ENCODE data around the gene SPATA18.

Gene SPATA18

DNA sequence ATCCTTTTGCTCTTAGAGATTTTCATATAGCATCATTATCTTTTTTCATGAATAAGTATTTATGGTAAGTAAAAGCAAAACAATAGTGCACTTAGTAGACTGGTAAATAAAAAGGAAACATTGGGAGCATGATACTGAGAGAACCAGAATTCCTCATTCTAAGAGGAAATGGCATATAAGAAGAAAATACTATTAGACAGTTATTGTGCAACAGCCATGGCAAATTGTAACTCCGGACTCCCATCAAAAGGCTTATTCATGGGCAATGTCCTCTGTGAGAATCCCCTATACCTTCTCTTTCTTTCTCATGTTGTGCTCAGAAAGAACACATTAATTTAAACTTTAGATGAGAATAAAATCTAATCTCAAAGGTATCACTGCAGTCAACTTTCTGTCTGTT is 42.4 kb downstream of the SPATA18 start:
- Histone ChIP-seq H3K9ac (ENCODE audit: low read depth, low read length) (no peak overlapping the region), H3K27ac (ENCODE audit: low read length) (no peak overlapping the region), H3K9me3 (ENCODE audit: insufficient read depth, low read depth, low read length) (no peaks in the 10 kb centered on the region), H3K4me3 (ENCODE audit: low read length) (no peak overlapping the region), H3K4me1 (ENCODE audit: insufficient read depth, low read length) (no peaks in the 10 kb centered on the region), H3K27me3 (ENCODE audit: insufficient read depth, low read length) (no peaks in the 10 kb centered on the region), H3K36me3 (ENCODE audit: insufficient read depth, low read depth, low read length) (no peaks in the 10 kb centered on the region)

DNA sequence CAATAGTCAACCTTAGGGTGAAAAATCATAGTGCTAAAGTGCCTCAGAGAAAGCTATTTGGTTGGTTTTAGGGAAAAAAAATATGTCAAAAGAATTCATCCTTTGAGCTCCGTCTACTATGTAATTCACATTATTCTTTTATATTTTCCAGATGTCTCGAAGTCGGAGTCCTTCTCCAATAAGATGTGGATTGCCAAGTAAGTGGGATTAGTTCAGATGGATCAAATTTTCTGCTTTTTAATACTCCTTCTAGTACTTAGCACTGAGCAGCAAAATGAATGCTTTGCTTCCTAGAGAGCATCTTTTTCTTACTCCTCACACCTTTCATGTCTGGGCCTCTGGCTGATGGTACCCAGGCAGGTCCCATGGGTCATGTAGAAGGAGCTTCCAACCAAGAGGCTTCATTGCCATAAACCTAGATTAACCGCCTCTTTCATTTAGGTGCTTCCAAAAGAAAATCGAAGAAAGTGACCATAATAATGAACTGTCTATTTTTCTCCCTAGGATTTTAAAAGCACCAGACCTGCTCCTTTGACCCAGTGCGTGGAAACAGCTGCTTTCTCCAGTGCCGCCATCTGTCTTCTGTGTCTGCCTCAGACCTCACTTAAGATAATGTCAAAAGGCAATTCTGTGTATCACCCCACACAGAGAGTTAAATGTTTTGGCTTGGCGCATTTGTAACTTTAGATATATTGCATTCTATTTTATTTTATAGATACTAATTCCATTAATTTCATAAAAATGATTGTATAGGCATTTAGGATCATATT is 43.5 kb downstream of the SPATA18 start:
- Histone ChIP-seq H3K4me1 (ENCODE audit: insufficient read depth, low read length) (no peaks in the 10 kb centered on the region), H3K9me3 (ENCODE audit: insufficient read depth, low read depth, low read length) (no peaks in the 10 kb centered on the region), H3K9ac (ENCODE audit: low read depth, low read length) (no peak overlapping the region), H3K4me3 (ENCODE audit: low read length) (no peak overlapping the region), H3K27me3 (ENCODE audit: insufficient read depth, low read length) (no peaks in the 10 kb centered on the region), H3K27ac (ENCODE audit: low read length) (no peak overlapping the region), H3K36me3 (ENCODE audit: insufficient read depth, low read depth, low read length) (no peaks in the 10 kb centered on the region)

DNA sequence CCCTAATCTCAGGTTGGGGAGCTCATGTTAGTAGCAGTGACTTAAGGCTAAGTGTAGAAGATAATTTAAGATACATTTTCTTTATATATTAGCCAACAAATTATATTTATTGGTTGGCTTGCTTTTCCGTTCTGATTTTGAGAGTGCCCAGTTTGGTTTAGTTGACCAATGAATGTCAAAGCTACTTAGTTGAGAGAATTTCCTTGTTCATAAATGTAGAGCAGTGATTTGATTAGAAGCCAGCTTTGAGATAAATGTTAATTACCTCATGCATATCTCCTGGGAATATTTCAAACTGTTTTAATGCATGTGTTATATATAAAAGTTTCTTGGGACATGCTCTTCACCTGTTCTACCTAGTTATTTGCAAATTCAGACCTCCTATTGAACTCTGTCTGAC is 44.3 kb downstream of the SPATA18 start:
- Histone ChIP-seq H3K4me3 (ENCODE audit: low read length) (no peak overlapping the region), H3K4me1 (ENCODE audit: insufficient read depth, low read length) (no peaks in the 10 kb centered on the region), H3K36me3 (ENCODE audit: insufficient read depth, low read depth, low read length) (no peaks in the 10 kb centered on the region), H3K27ac (ENCODE audit: low read length) (no peak overlapping the region), H3K9ac (ENCODE audit: low read depth, low read length) (no peak overlapping the region), H3K9me3 (ENCODE audit: insufficient read depth, low read depth, low read length) (no peaks in the 10 kb centered on the region), H3K27me3 (ENCODE audit: insufficient read depth, low read length) (no peaks in the 10 kb centered on the region)

DNA sequence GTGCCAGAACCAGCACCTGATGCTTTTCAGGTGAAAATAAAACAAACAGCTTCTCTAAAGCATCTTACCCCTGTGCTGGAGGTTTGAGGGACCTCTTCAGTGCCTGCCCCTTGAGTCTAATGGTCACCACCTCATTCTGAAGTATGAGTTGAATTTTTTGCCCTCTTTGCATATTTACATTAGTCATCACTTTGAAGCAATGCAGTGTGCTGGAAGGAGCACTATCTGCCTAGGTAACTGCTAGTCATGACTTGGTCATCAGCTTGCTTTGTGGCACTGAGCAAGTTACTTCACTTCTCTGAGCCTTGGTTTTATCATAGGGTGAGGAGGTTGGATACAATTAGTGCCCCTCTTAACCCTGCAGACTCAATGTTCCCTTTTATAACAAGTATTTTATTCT is 44.9 kb downstream of the SPATA18 start:
- H3K36me3 ChIP-seq (ENCODE audit: insufficient read depth, low read depth, low read length): no peaks in the 10 kb centered on the region
- H3K4me1 ChIP-seq (ENCODE audit: insufficient read depth, low read length): no peaks in the 10 kb centered on the region
- H3K27ac ChIP-seq (ENCODE audit: low read length): no peak overlapping the region
- no peaks in the 10 kb centered on the region for H3K27me3 ChIP-seq (ENCODE audit: insufficient read depth, low read length)
- no peaks in the 10 kb centered on the region for H3K9me3 ChIP-seq (ENCODE audit: insufficient read depth, low read depth, low read length)
- H3K4me3 ChIP-seq (ENCODE audit: low read length): no peak overlapping the region
- no peak overlapping the region for H3K9ac ChIP-seq (ENCODE audit: low read depth, low read length)

DNA sequence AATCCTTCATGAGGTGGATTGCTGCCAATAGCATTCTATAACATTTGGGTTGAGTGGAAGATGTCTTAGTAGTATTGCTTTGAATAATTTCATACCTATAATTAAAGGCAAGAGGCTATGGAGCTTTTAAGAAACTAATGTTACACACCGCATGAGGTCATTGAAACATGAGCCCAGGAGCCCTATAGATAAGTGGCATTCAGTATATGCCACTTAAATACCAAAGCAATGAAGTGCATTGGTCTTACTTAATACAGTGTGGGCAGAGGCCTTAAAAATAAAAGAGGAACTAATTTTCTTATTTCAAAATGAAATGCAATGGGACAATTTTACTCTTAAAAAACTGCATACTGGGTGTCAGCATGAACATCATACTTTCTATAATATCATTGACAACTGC is 47.5 kb downstream of the SPATA18 start:
- Histone ChIP-seq H3K9me3 (ENCODE audit: insufficient read depth, low read depth, low read length) (no peaks in the 10 kb centered on the region), H3K4me3 (ENCODE audit: low read length) (no peak overlapping the region), H3K4me1 (ENCODE audit: insufficient read depth, low read length) (no peaks in the 10 kb centered on the region), H3K36me3 (ENCODE audit: insufficient read depth, low read depth, low read length) (no peaks in the 10 kb centered on the region), H3K27me3 (ENCODE audit: insufficient read depth, low read length) (no peaks in the 10 kb centered on the region), H3K9ac (ENCODE audit: low read depth, low read length) (no peak overlapping the region), H3K27ac (ENCODE audit: low read length) (no peak overlapping the region)

DNA sequence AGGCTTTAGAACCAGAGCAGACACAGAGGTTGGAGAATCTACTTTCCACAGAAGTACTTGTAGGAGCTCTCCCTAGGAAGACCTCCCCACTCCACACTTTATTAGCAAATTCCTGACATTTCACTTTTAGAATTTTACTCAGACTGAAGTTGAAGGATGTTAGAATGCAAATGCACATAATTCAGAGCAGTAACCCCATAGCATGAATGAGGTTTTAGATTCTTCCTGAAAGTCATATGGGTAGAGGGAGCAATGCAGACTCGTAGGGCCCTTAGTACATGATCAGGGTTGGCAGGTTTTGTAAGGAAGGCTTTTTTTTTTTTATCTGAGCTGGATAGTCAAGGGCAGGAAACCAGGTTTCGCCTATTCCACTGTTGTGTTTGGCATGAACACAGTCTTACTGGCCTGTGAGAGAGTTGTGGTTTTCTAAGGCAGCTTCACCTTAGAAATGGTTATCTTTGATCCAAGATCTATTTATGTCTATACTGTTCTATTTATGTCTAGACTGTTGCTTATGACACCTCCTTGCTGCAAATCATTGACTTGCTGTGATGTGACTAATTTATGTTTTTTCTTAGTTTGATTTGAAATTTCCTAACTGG is 48.9 kb downstream of the SPATA18 start:
- no peak overlapping the region for H3K27ac ChIP-seq (ENCODE audit: low read length)
- H3K4me3 ChIP-seq (ENCODE audit: low read length): no peak overlapping the region
- H3K4me1 ChIP-seq (ENCODE audit: insufficient read depth, low read length): no peaks in the 10 kb centered on the region
- no peaks in the 10 kb centered on the region for H3K36me3 ChIP-seq (ENCODE audit: insufficient read depth, low read depth, low read length)
- no peaks in the 10 kb centered on the region for H3K27me3 ChIP-seq (ENCODE audit: insufficient read depth, low read length)
- no peaks in the 10 kb centered on the region for H3K9me3 ChIP-seq (ENCODE audit: insufficient read depth, low read depth, low read length)
- no peak overlapping the region for H3K9ac ChIP-seq (ENCODE audit: low read depth, low read length)

DNA sequence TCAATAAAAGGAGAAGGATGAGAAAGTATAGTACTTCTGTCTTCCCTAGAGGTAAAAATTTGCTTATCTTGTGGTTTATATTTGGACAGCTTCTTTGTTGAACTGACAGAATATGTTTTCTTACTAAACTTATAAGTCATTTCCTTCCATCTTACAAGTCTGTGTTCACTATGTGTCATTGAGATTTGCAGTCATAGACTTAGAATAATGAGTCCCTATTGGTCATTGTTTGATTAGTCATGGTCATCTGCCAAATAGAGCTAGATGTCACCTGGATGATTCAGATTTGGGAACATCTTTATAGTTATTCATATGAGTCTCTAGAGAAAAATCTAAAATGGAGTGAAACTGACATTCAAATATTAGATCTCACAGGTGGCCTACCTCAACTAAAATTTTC is 51.5 kb downstream of the SPATA18 start:
- Histone ChIP-seq H3K27me3 (ENCODE audit: insufficient read depth, low read length) (no peaks in the 10 kb centered on the region), H3K27ac (ENCODE audit: low read length) (no peak overlapping the region), H3K4me1 (ENCODE audit: insufficient read depth, low read length) (no peaks in the 10 kb centered on the region; the same call in 1 of the 2 replicates), H3K9me3 (ENCODE audit: insufficient read depth, low read depth, low read length) (no peaks in the 10 kb centered on the region), H3K36me3 (ENCODE audit: insufficient read depth, low read depth, low read length) (no peaks in the 10 kb centered on the region), H3K9ac (ENCODE audit: low read depth, low read length) (no peak overlapping the region), H3K4me3 (ENCODE audit: low read length) (no peak overlapping the region)

DNA sequence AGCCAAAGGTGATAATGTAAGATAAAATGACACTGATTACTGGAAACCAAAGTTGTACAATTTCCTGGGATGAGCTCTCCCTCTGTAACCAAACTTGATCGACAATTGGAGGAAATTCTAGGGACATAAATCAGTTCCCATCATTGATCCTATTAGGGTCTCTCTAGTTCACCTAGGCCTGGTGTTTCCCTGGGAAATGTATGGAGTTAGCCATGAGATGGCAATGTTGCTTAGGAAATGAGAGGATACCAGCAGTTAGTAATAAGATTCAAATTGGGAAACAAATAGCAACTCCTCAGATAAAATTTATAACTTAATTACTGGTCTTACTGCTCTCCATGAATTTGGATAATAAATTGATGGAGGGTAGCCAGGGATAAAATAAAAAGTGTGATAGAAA is 52.2 kb downstream of the SPATA18 start:
- Histone ChIP-seq H3K9ac (ENCODE audit: low read depth, low read length) (no peak overlapping the region), H3K27ac (ENCODE audit: low read length) (no peak overlapping the region), H3K4me1 (ENCODE audit: insufficient read depth, low read length) (no peaks in the 10 kb centered on the region; the same call in 1 of the 2 replicates), H3K27me3 (ENCODE audit: insufficient read depth, low read length) (no peaks in the 10 kb centered on the region), H3K9me3 (ENCODE audit: insufficient read depth, low read depth, low read length) (no peaks in the 10 kb centered on the region), H3K36me3 (ENCODE audit: insufficient read depth, low read depth, low read length) (no peaks in the 10 kb centered on the region), H3K4me3 (ENCODE audit: low read length) (no peak overlapping the region)

DNA sequence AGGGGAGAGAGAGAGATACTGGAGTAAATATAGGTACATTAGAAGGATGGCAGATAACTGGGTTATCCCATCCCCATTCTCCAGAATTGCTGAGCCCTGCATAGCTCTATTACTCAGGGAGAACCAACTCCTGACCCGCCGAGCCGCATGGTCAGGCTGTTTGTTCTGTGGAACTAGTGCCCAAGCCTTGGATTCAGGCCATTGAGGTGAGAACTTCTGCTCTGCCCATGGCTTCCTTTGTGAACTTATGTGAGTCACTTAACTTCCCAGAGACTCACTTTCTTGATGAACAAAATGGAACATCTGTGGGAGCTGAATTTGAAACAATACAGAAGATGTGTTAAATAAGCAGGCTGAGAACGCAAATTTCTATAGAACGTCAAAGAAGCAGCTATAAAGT is 54.2 kb downstream of the SPATA18 start:
- H3K27me3 ChIP-seq (ENCODE audit: insufficient read depth, low read length): no peaks in the 10 kb centered on the region
- no peak overlapping the region for H3K9ac ChIP-seq (ENCODE audit: low read depth, low read length)
- H3K9me3 ChIP-seq (ENCODE audit: insufficient read depth, low read depth, low read length): no peaks in the 10 kb centered on the region
- H3K4me1 ChIP-seq (ENCODE audit: insufficient read depth, low read length): no peaks in the 10 kb centered on the region; the same call in 1 of the 2 replicates
- no peak overlapping the region for H3K4me3 ChIP-seq (ENCODE audit: low read length)
- no peaks in the 10 kb centered on the region for H3K36me3 ChIP-seq (ENCODE audit: insufficient read depth, low read depth, low read length)
- H3K27ac ChIP-seq (ENCODE audit: low read length): no peak overlapping the region

DNA sequence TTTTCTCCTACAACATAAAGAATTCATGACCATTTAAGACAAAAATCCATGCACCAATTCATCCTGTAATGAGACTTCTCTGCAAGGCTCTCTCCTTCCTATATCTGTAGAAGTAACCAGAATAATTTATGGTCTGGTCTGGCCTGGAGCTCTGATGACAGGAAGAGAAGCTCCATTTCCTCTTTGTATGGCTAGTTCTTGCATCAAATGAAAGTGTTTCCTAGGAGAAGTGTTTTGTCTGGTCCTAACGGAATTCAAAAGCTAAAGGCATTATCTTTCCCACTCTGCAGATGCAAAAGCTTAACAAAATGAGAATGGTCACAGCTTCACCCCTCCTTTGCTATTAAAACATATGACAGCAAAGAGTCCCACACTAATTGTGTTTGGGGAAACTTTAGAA is 55.1 kb downstream of the SPATA18 start:
- Histone ChIP-seq H3K36me3 (ENCODE audit: insufficient read depth, low read depth, low read length) (no peaks in the 10 kb centered on the region), H3K27ac (ENCODE audit: low read length) (no peak overlapping the region), H3K9me3 (ENCODE audit: insufficient read depth, low read depth, low read length) (no peaks in the 10 kb centered on the region), H3K4me3 (ENCODE audit: low read length) (no peak overlapping the region), H3K4me1 (ENCODE audit: insufficient read depth, low read length) (no peaks in the 10 kb centered on the region; the same call in 1 of the 2 replicates), H3K27me3 (ENCODE audit: insufficient read depth, low read length) (no peaks in the 10 kb centered on the region), H3K9ac (ENCODE audit: low read depth, low read length) (no peak overlapping the region)

DNA sequence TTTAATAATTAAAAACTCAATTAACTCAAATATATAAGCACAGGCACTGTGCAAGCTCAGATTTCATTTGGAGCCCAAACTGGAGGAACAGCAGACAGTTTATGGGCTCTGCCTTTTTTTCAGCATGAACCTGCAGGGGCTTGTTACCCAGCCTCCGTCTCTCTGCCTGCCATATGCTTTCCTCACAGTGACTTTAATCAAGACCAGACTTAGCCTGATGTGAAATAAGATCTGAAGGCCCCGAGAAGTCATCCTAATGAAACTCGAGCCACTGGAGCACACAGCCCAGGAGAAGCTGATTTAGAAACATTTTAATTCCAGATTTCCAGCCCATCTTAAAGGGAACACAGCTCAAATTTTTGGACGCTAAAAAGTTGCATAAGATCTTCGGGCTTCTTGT is 55.6 kb downstream of the SPATA18 start:
- Histone ChIP-seq H3K4me3 (ENCODE audit: low read length) (no peak overlapping the region), H3K27ac (ENCODE audit: low read length) (no peak overlapping the region), H3K9ac (ENCODE audit: low read depth, low read length) (no peak overlapping the region), H3K27me3 (ENCODE audit: insufficient read depth, low read length) (no peaks in the 10 kb centered on the region), H3K9me3 (ENCODE audit: insufficient read depth, low read depth, low read length) (no peaks in the 10 kb centered on the region), H3K36me3 (ENCODE audit: insufficient read depth, low read depth, low read length) (no peaks in the 10 kb centered on the region), H3K4me1 (ENCODE audit: insufficient read depth, low read length) (no peaks in the 10 kb centered on the region; the same call in 1 of the 2 replicates)

DNA sequence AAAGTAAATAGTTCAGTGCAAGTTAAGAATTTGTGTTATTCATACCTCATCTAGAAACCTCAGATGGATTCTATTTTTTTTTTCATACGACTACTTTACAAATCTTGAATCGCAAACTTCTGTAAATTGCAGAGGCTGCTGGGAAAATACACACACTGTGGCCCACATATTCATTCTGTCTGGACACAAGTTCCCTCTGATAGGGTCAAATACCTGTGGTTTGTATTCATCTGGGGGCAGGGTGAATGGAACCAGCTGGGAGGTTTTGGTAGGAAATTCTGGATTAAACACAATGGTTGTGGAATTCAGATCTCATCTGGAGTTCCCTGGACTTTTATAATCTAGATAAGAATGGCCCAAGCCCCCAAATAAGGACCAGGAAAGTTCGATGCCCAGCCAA is 56.2 kb downstream of the SPATA18 start:
- no peak overlapping the region for H3K9ac ChIP-seq (ENCODE audit: low read depth, low read length)
- no peaks in the 10 kb centered on the region for H3K9me3 ChIP-seq (ENCODE audit: insufficient read depth, low read depth, low read length)
- no peak overlapping the region for H3K4me3 ChIP-seq (ENCODE audit: low read length)
- H3K36me3 ChIP-seq (ENCODE audit: insufficient read depth, low read depth, low read length): no peaks in the 10 kb centered on the region
- no peaks in the 10 kb centered on the region; the same call in 1 of the 2 replicates for H3K4me1 ChIP-seq (ENCODE audit: insufficient read depth, low read length)
- H3K27ac ChIP-seq (ENCODE audit: low read length): no peak overlapping the region
- no peaks in the 10 kb centered on the region for H3K27me3 ChIP-seq (ENCODE audit: insufficient read depth, low read length)
